ENCODE results near the gene NCLN.

GRCh38 chr19:3194106-3195087, 8.7 kb downstream of the NCLN start:
- TF ChIP-seq CTCF (conservative IDR thresholded peaks at IDR 0.05 in 1 of 2, IDR thresholded peaks at IDR 0.05 in 1 of 2; ENCODE audit: low read depth in 1 of 2, low read length in 2 of 2) (no peak), EZH2 (IDR thresholded peaks at IDR 0.05; ENCODE audit: low read length, missing control alignments) (no peak)
